ENCODE data around the gene PDE4D.
"Not testable (repeated sequence)": the region's sequence is repeated elsewhere in the genome, so short reads cannot be mapped to it uniquely, and the experiment has no call there.

Gene PDE4D

DNA sequence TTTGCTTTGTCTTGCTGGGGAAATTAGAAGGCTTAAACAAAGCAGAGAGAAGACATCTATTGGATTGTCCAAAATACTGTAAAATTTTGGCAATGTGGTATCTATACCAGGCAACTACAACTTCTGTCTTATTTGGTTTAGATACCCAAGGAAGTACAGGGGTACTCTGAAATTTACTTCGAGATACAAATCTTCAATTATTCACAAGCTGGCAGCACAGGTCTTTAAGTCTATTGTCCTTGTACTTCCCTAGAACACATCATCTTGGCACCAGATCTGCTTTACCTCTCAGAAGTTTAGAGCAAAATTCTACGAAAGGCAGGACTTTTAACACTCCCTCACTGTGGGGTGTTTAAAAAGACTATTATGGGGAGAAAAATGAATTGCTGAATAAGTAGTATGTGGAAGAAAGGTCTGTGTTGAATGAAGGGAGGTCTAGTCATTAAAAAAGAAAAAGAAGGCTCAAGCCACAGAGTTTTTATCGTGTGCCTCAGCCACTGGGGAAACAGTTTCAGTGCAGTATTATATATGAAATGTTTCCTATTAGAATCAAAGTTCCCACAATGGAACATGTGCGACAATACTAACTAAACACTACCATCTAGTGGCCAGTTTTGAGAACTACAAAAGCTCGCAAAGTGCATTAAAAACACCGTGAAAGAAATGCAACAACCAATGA is 93.7 kb downstream of the PDE4D start:
- Mint-ChIP-seq H3K4me3 (no peak overlapping the region), H3K9me3 (no peaks in the 10 kb centered on the region), H3K27me3 (ENCODE audit: low read depth) (peaks cover 11% of the 10 kb centered on the region), H3K4me1 (ENCODE audit: low read depth) (no peaks in the 10 kb centered on the region), H3K27ac (no peak overlapping the region), H3K36me3 (ENCODE audit: low read depth) (no peaks in the 10 kb centered on the region)

DNA sequence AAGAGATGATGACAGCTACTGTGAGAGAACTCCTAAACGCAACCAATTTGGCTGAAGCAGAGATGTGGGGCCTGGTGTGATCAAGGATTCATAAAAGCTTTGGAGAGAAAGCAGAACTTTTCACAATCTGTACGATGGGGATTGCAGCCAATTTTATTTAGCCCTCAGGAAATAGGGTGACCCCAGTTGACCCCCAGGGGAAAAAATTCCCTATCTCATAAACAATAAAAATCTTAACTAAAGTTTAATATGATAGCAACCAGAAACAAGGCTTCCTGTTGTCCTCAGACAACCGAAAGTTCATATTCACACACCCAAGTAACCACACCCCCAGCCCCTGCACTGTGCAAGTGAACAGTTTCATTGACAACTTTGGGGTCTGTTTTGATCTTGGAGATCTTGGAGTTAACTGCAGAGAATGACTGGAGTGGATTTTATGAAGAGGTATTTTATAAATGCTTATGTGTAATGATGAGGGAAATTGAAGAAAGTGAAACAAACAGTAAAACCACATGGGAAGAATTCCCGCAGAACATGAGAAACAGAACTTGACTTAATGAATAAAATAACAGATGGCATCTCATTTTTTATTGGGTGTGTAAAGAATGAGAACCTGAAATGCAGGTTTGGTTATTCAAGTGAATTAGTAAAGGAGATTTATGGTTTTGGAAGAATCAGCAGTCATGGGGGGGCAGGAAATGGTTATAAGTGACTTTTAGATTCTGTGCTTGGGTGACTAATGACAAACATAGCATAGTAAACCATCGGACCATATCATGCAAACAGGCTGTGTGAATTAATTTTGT is 94.5 kb downstream of the PDE4D start:
- H3K4me1 Mint-ChIP-seq (ENCODE audit: low read depth): no peaks in the 10 kb centered on the region
- no peak overlapping the region for H3K27ac Mint-ChIP-seq
- H3K9me3 Mint-ChIP-seq: no peaks in the 10 kb centered on the region
- H3K4me3 Mint-ChIP-seq: no peak overlapping the region
- peaks cover 11% of the 10 kb centered on the region for H3K27me3 Mint-ChIP-seq (ENCODE audit: low read depth)
- H3K36me3 Mint-ChIP-seq (ENCODE audit: low read depth): no peaks in the 10 kb centered on the region

DNA sequence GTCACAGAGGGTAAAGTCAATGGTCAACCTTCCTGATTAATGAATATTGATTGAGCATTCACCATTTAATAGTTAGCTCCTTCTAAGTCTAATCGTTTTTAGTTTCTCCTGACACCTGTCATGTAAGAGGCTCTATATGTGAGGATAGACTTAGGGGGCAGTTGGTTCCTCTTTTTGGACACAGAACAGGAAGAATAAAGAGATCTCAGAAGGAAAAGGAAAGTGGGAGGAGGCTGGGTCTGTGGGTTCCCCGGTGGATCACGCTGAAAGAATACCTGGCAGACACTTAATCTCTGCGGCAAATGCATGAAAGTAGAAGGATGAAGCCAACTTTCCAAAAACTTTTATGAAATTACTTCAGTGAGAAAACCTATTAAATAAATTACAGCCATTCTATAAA is 98.4 kb downstream of the PDE4D start:
- H3K4me1 Mint-ChIP-seq (ENCODE audit: low read depth): peaks cover 8% of the 10 kb centered on the region
- no peak overlapping the region for H3K4me3 Mint-ChIP-seq
- no peak overlapping the region for H3K27ac Mint-ChIP-seq
- no peaks in the 10 kb centered on the region for H3K36me3 Mint-ChIP-seq (ENCODE audit: low read depth)
- peaks cover 5% of the 10 kb centered on the region for H3K27me3 Mint-ChIP-seq (ENCODE audit: low read depth)
- no peaks in the 10 kb centered on the region for H3K9me3 Mint-ChIP-seq

DNA sequence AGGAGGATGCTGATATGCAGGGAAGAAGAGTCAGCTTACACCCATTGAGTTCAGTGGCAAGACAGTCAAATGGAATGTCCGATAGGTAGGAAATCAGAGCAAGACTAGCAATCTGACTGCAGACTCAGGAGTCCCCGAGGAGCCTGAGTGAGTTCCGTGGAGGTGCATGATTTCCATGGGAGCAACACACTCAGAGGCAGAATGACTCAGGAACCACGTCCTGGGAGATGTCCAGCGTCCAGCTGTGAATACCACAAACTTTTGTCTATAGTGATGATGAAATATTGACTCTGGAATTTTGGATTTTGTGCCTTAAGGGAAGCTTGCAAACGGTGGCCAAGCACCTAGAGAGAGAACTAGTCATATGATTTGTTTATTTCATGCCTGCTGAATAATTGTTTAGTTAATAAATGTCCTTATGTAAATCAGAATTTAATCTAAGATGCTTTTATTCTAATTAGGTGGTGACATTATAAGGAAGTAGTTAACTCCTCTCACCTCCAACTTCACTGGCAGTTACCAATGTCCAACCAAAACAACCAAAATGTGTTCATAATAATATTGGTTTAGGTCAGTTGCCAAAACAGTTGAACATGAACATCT is 100.4 kb downstream of the PDE4D start:
- Mint-ChIP-seq H3K36me3 (ENCODE audit: low read depth) (no peaks in the 10 kb centered on the region), H3K9me3 (no peaks in the 10 kb centered on the region), H3K27ac (no peak overlapping the region), H3K4me1 (ENCODE audit: low read depth) (peaks cover 11% of the 10 kb centered on the region), H3K4me3 (no peak overlapping the region), H3K27me3 (ENCODE audit: low read depth) (peaks cover 5% of the 10 kb centered on the region)

DNA sequence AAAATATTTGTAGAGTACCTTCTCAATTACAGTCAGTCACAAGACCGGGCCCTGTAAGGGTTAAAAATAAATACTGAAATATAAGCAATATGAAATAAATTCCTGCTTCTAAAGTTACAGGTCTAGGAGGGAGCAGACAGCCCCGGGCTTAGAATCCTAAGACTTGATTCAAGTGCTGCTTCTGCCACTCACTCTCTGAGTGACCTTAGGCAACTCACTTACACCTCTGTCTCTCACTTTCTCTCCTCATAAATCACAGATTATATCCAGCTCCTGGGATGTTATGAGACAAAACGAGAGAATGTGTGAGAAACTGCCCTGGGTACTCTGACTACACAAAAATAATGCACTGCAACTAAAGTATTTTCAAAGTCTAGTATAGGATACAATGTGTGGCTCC is 101.9 kb downstream of the PDE4D start:
- Mint-ChIP-seq H3K4me1 (ENCODE audit: low read depth) (peaks cover 11% of the 10 kb centered on the region), H3K36me3 (ENCODE audit: low read depth) (no peaks in the 10 kb centered on the region), H3K9me3 (no peaks in the 10 kb centered on the region), H3K27ac (no peak overlapping the region), H3K4me3 (no peak overlapping the region), H3K27me3 (ENCODE audit: low read depth) (peaks cover 10% of the 10 kb centered on the region)

DNA sequence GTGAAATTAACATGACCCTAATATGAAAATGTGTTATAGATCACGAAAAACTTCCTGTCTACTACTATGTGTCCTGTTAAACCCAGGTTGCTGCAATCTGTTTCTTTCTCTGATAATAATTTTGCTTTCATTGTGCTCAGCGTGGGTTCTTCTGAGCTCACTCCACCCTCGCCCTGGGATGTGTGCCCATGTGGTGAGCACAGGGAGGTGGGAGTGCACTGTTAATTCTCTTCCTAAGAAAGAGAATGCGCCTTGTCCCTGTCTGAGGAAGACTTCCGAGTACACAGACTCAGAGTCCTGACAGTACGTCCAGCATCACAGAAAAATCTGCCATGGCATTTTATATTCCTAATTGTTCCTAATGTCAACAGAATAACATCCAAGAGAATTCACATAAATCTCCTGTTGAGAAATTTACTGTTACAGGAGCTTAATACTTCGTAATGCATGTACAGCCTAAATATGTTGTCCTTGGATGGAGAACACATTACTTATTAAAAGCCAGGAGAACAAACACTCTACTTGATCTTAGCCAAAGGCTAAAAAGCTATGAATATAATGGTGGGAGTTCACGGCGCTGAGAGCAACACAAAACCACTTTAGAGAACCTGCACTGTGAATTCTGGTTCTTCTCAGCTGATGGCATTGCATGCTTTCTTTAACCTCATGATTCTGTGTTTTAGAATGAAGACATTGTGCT is 102.6 kb downstream of the PDE4D start:
- peaks cover 16% of the 10 kb centered on the region for H3K27me3 Mint-ChIP-seq (ENCODE audit: low read depth)
- peaks cover 11% of the 10 kb centered on the region for H3K4me1 Mint-ChIP-seq (ENCODE audit: low read depth)
- peak overlapping the region; percentile 47 for H3K27ac Mint-ChIP-seq
- peak overlapping the region; percentile 37 for H3K4me3 Mint-ChIP-seq
- no peaks in the 10 kb centered on the region for H3K36me3 Mint-ChIP-seq (ENCODE audit: low read depth)
- no peaks in the 10 kb centered on the region for H3K9me3 Mint-ChIP-seq

DNA sequence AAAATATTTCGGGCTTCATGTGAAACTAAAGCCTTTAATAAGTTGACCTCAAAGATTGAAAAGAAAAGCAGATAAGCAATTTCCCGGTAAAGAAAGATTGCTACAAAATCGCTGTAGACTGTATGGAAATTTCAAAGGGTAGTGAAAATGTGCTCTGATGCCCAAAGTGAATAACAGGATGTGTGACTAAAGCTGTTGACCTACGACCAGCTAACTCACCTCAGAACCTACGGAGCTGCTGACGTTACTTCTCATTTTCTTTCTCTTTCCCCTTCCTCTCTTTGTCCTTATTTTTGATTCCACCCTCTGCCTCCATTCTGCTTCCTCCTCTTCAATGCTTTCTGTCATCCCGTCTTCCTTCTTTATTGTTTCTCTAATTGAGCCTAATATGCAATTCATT is 103.2 kb downstream of the PDE4D start:
- Mint-ChIP-seq H3K9me3 (no peaks in the 10 kb centered on the region), H3K4me1 (ENCODE audit: low read depth) (peaks cover 11% of the 10 kb centered on the region), H3K27ac (peak overlapping the region; percentile 47), H3K36me3 (ENCODE audit: low read depth) (no peaks in the 10 kb centered on the region), H3K4me3 (peak overlapping the region; percentile 37), H3K27me3 (ENCODE audit: low read depth) (peaks cover 16% of the 10 kb centered on the region)

DNA sequence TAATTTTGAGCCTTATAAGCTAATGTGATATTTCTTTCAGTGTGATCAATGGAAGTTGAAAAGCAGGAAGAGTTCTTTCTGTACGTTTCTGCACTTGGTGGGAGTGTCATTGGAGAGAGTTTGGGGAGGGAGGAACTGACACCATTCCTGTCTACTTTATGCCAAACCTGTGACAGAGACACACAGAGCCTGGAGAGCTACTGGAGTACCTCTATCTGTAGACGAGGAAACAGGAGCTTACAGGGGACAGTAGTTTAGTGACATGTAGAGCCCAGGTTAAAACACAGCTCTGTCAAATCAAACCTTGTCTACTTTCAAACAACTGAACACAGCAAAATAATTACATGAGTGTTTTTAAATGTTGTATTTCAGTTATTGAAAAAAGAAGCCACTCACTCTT is 103.6 kb downstream of the PDE4D start:
- peaks cover 16% of the 10 kb centered on the region for H3K27me3 Mint-ChIP-seq (ENCODE audit: low read depth)
- H3K4me3 Mint-ChIP-seq: no peak overlapping the region
- peaks cover 11% of the 10 kb centered on the region for H3K4me1 Mint-ChIP-seq (ENCODE audit: low read depth)
- peak overlapping the region; percentile 21 for H3K27ac Mint-ChIP-seq
- no peaks in the 10 kb centered on the region for H3K9me3 Mint-ChIP-seq
- no peaks in the 10 kb centered on the region for H3K36me3 Mint-ChIP-seq (ENCODE audit: low read depth)

DNA sequence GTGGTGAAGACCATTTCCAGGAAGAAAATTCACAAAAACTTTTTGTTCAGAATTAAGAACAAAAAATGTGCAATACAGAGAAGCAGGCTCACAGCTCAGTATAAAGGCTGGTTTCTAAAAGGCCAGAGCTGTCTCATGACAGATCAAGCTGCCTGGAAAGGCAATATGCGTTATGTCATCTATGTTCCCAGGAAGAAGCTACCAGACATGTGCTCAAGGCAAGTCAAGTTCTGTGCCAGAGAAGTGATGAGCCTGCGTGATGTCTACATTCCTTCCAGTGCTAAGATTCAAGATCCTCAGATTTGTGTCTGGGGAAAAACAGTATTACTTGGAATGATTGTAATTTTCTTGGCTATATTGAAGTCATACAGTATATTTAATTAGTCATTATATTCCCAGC is 104.3 kb downstream of the PDE4D start:
- Mint-ChIP-seq H3K4me1 (ENCODE audit: low read depth) (peaks cover 11% of the 10 kb centered on the region), H3K27ac (no peak overlapping the region), H3K4me3 (no peak overlapping the region), H3K9me3 (no peaks in the 10 kb centered on the region), H3K27me3 (ENCODE audit: low read depth) (peaks cover 16% of the 10 kb centered on the region), H3K36me3 (ENCODE audit: low read depth) (no peaks in the 10 kb centered on the region)

DNA sequence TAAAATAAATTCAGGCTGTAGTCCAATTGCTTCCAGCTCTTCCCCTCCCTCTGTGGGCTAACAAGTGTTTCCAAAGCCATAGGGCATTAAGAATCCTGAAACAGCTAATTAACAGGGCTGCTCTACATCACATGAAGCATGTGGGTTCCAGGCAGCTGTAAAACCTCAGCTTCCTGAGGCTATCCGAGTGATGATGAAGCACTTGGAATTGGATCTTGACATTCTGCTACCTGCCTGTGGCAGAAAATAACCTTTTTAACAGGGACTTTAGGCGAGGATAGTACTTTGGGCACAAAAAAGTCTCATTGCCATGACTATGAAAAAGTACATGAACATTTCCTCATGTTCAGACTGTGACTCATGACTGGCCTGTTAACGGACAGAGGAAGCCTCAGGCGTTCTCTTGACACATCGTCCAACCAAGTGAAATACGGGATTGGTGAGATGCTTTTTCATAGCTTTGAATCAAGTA is 107.2 kb downstream of the PDE4D start:
- Mint-ChIP-seq H3K27ac (no peak overlapping the region), H3K36me3 (ENCODE audit: low read depth) (no peaks in the 10 kb centered on the region), H3K9me3 (no peaks in the 10 kb centered on the region), H3K4me3 (no peak overlapping the region), H3K4me1 (ENCODE audit: low read depth) (peaks cover 9% of the 10 kb centered on the region), H3K27me3 (ENCODE audit: low read depth) (peaks cover 11% of the 10 kb centered on the region)

DNA sequence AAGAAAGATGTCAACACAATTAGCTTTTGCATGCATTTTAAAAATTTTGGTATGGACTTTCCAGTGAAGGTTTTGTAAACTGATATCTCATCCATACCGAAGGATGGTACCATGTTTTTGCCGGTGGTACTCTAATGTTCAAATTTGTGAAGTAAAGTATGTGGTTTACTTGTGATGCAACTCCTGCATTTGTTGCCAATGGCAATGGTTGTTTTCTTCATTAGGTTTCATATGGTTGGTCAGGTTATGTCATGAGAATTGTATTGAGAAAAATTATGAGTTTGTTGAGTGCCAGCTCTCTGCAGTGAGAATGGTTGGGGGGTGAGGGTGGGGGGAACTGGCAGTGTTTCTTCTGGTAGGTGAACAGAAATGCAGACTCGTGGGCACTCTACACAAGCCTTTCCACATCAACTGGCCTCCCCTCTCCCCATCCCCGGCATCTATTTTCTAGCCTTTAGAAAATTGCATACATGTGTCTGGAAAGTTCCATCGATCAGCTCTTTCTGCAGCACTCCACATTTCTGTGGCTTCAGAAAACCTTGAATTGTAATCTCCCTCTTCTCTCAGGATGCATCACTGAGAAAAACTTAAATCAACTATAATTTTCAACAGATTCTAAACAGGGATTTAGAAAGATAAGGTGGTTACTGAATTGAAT is 107.7 kb downstream of the PDE4D start:
- Mint-ChIP-seq H3K4me1 (ENCODE audit: low read depth) (peaks cover 8% of the 10 kb centered on the region), H3K36me3 (ENCODE audit: low read depth) (no peaks in the 10 kb centered on the region), H3K4me3 (no peak overlapping the region), H3K9me3 (no peaks in the 10 kb centered on the region), H3K27ac (no peak overlapping the region), H3K27me3 (ENCODE audit: low read depth) (peaks cover 11% of the 10 kb centered on the region)

DNA sequence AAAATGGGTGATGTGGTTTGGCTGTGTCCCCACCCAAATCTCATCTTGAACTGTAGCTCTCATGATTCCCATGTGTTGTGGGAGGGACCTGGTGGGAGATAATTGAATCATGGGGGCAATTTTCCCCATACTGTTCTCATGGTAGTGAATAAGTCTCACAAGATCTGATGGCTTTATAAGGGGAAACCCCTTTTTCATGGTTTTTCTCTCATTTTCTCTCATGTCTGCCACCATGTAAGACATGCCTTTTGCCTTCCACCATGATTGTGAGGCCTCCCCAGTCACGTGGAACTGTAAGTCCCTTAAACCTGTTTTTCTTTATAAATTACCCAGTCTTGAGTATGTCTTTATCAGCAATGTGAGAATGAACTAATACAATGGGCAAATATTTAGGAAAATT is 108.8 kb downstream of the PDE4D start:
- not testable (repeated sequence) for H3K9me3 Mint-ChIP-seq; H3K27ac Mint-ChIP-seq; H3K4me1 Mint-ChIP-seq (ENCODE audit: low read depth); H3K4me3 Mint-ChIP-seq; H3K36me3 Mint-ChIP-seq (ENCODE audit: low read depth)
- H3K27me3 Mint-ChIP-seq (ENCODE audit: low read depth): peaks cover 11% of the 10 kb centered on the region

DNA sequence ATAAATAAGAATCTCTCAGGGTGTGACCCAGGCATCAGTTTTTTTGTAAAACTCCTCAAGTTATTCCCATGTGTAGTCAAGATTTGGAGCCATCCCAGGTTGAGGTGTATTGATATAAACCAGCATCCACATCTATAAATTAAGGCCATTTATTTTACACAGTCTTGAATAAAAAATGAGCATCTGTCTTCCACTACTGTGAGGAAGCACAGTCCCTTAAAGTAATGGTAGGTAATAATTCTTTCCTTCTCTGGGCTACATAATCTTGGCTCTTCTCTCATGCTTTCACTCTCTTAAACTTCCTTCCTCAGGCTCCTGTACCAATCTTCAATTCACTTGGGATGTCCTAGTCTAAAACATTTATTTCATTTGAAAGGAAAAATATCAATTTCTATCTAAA is 110.3 kb downstream of the PDE4D start:
- H3K27ac Mint-ChIP-seq: no peak overlapping the region
- H3K27me3 Mint-ChIP-seq (ENCODE audit: low read depth): peaks cover 11% of the 10 kb centered on the region
- no peak overlapping the region for H3K4me3 Mint-ChIP-seq
- no peaks in the 10 kb centered on the region for H3K9me3 Mint-ChIP-seq
- no peaks in the 10 kb centered on the region for H3K36me3 Mint-ChIP-seq (ENCODE audit: low read depth)
- no peaks in the 10 kb centered on the region for H3K4me1 Mint-ChIP-seq (ENCODE audit: low read depth)

DNA sequence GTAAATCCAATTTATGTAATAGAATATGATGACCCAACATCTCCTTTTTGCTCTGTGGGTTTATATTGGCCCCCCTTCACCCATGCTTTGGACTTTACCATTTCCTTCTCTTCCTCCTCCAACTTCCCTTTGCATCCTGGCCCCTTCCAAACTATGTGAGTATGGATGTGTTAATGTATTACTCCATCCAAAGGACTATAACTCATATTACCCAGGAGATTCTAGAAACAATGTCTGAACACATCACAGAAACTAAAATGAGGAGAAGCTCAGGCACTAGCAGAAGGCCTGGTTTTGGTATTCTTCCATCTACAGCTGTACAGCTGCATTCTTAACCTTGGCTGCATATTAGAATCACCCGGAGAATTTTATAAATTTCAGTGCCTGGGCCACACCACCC is 110.7 kb downstream of the PDE4D start:
- Mint-ChIP-seq H3K4me3 (no peak overlapping the region), H3K4me1 (ENCODE audit: low read depth) (no peaks in the 10 kb centered on the region), H3K9me3 (no peaks in the 10 kb centered on the region), H3K36me3 (ENCODE audit: low read depth) (no peaks in the 10 kb centered on the region), H3K27me3 (ENCODE audit: low read depth) (peaks cover 11% of the 10 kb centered on the region), H3K27ac (no peak overlapping the region)

Measured in T-helper 1 cell treated with Interleukin-12 subunit alpha and Interleukin-12 subunit beta and Interleukin-4 antibody, amounts not matched to agents 30 μg/mL and 1 μg/mL, for 36 hours (primary cell).